Stimulated activated CD4-positive, alpha-beta T cell treated with anti-CD3 and anti-CD28 coated beads, Interleukin-12 subunit alpha, Interleukin-12 subunit beta, amount 100 ng/mL, for 4 hours (primary cell): ENCODE results near the gene SH3BP5.
A peak's percentile ranks its signal among the peaks of the same experiment; 100 is the strongest.

ENCODE experiments used
- DNase-seq: peaks from one replicate; pipeline ENCODE4 v3.0.0-alpha.2; 2020

SH3BP5 gene

GRCh38 chr3:15324379-15324808 lies 8.0 kb downstream of the SH3BP5 start:
- DNase-seq: no peak

- no peak for DNase-seq
These were observed 9.3 kb downstream of the SH3BP5 start for GRCh38 chr3:15323063-15323462.

GRCh38 chr3:15321349-15321748 lies 11.0 kb downstream of the SH3BP5 start:
- no peak for DNase-seq

GRCh38 chr3:15319575-15319974 lies 12.8 kb downstream of the SH3BP5 start:
- DNase-seq: no peak

- DNase-seq: no peak
These were observed 13.2 kb downstream of the SH3BP5 start for GRCh38 chr3:15319136-15319535.

- no peak for DNase-seq
These were observed 13.7 kb downstream of the SH3BP5 start for GRCh38 chr3:15318661-15319060.

- no peak for DNase-seq
These were observed 15.4 kb downstream of the SH3BP5 start for GRCh38 chr3:15316998-15317435.

GRCh38 chr3:15315003-15315402 lies 17.4 kb downstream of the SH3BP5 start:
- no peak for DNase-seq

GRCh38 chr3:15314276-15314675 lies 18.1 kb downstream of the SH3BP5 start:
- no peak for DNase-seq

- no peak for DNase-seq
These were observed 18.9 kb downstream of the SH3BP5 start for GRCh38 chr3:15313461-15313860.

GRCh38 chr3:15312550-15312949 lies 19.8 kb downstream of the SH3BP5 start:
- no peak for DNase-seq

GRCh38 chr3:15310491-15311370 lies 21.7 kb downstream of the SH3BP5 start:
- peak; percentile 43 for DNase-seq

GRCh38 chr3:15309662-15310335 lies 22.6 kb downstream of the SH3BP5 start:
- DNase-seq: no peak

- no peak for DNase-seq
These were observed 24.8 kb downstream of the SH3BP5 start for GRCh38 chr3:15307580-15307979.

GRCh38 chr3:15306979-15307359 lies 25.4 kb downstream of the SH3BP5 start:
- DNase-seq: no peak

GRCh38 chr3:15305359-15305844 lies 27.0 kb downstream of the SH3BP5 start:
- DNase-seq: no peak

GRCh38 chr3:15303728-15304127 lies 28.7 kb downstream of the SH3BP5 start:
- no peak for DNase-seq

- DNase-seq: no peak
These were observed 29.2 kb downstream of the SH3BP5 start for GRCh38 chr3:15303216-15303615.

GRCh38 chr3:15301761-15302160 lies 30.6 kb downstream of the SH3BP5 start:
- DNase-seq: no peak

GRCh38 chr3:15300323-15301078 lies 31.9 kb downstream of the SH3BP5 start:
- DNase-seq: no peak

- DNase-seq: no peak
These were observed 33.4 kb downstream of the SH3BP5 start for GRCh38 chr3:15299036-15299435.

- no peak for DNase-seq
These were observed 33.9 kb downstream of the SH3BP5 start for GRCh38 chr3:15298504-15298903.

- no peak for DNase-seq
These were observed 34.6 kb downstream of the SH3BP5 start for GRCh38 chr3:15297608-15298350.
